ENCODE results near the gene AGAP5.
"Not testable (repeated sequence)": the region's sequence is repeated elsewhere in the genome, so short reads cannot be mapped to it uniquely, and the experiment has no call there.

AGAP5 gene

DNA sequence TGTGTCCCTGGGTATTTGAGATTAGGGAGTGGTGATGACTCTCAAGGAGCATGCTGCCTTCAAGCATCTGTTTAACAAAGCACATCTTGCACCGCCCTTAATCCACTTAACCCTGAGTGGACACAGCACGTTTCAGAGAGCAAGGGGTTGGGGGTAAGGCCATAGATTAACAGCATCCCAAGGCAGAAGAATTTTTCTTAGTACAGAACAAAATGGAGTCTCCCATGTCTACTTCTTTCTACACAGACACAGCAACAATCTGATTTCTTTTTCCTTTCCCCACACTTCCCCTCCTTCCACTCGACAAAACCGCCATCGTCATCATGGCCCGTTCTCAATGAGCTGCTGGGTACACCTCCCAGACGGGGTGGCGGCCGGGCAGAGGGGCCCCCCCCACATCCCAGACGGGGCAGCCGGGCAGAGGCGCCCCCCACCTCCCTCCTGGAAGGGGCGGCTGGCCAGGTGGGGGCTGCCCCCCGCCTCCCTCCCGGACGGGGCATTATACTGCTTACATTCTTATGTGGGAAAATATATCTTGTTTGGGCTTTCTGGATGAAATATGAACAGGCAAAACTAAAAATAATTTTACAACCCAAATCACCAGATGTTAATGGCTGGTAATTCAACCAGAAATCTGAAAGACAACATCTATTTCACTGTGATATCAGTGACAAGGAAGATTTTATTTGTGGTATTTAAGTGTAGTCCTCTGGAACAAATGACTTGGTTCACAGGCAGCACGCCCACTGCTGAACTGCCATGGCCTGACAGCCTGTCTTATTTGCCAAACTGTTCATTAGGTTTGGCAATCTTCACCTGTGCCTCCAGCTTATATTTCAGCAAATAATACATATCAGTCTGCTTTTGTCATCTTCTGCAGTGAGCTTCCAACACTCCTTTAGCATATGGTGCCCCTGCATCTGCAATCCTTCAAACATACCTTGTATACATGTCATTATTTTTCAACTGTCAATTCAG, 17.6 kb upstream of the AGAP5 start:
- peaks cover 3 to 29% (median 11%) of the 10 kb centered on the region in 4 experiments for H3K36me3 ChIP-seq (ENCODE audit: control insufficient read depth in 4 of 4, insufficient read depth in 4 of 4, low read length in 3 of 4)
- H3K9me3 ChIP-seq (ENCODE audit: control extremely low read depth in 1 of 5, control insufficient read depth in 4 of 5, insufficient read depth in 2 of 5, low read depth in 1 of 5, low read length in 4 of 5); H3K27me3 ChIP-seq (replicated peaks in 2 of 5; ENCODE audit: control insufficient read depth in 4 of 5, insufficient read depth in 5 of 5, low read length in 4 of 5); CTCF ChIA-PET; H3K4me3 ChIP-seq (ENCODE audit: control insufficient read depth in 1 of 7, extremely low read depth in 1 of 7, insufficient read depth in 4 of 7, low read depth in 2 of 7, low read length in 6 of 7); DNase-seq; POLR2A ChIA-PET: not testable (repeated sequence)
- peaks cover 3 to 11% (median 4%) of the 10 kb centered on the region in 4 experiments for H3K4me1 ChIP-seq (ENCODE audit: control extremely low read depth in 1 of 4, control insufficient read depth in 4 of 4, insufficient read depth in 4 of 4, low read length in 3 of 4)
- H3K27ac ChIP-seq (ENCODE audit: insufficient read depth in 1 of 2, low read depth in 1 of 2, low read length in 2 of 2, poor library complexity in 1 of 2, severe bottlenecking in 2 of 2), result peak overlapping the region in 1 of 2 experiments; percentile 2
- 98% methylated on average over 10 of the region's 17 CpGs for WGBS (ENCODE audit: insufficient coverage)

- POLR2A ChIA-PET; H3K27me3 ChIP-seq (replicated peaks in 2 of 5; ENCODE audit: control insufficient read depth in 4 of 5, insufficient read depth in 5 of 5, low read length in 4 of 5); CTCF ChIA-PET; H3K27ac ChIP-seq (ENCODE audit: insufficient read depth in 1 of 2, low read depth in 1 of 2, low read length in 2 of 2, poor library complexity in 1 of 2, severe bottlenecking in 2 of 2); H3K9me3 ChIP-seq (ENCODE audit: control extremely low read depth in 1 of 5, control insufficient read depth in 4 of 5, insufficient read depth in 2 of 5, low read depth in 1 of 5, low read length in 4 of 5); DNase-seq; H3K4me3 ChIP-seq (ENCODE audit: control insufficient read depth in 1 of 7, extremely low read depth in 1 of 7, insufficient read depth in 4 of 7, low read depth in 2 of 7, low read length in 6 of 7): not testable (repeated sequence)
- H3K4me1 ChIP-seq (ENCODE audit: control extremely low read depth in 1 of 4, control insufficient read depth in 4 of 4, insufficient read depth in 4 of 4, low read length in 3 of 4), result peaks cover 3 to 11% (median 4%) of the 10 kb centered on the region in 4 experiments
- peaks cover 3 to 21% (median 11%) of the 10 kb centered on the region in 4 experiments for H3K36me3 ChIP-seq (ENCODE audit: control insufficient read depth in 4 of 4, insufficient read depth in 4 of 4, low read length in 3 of 4)
- no CpG with 5 or more reads among the region's 3 CpGs for WGBS (ENCODE audit: insufficient coverage)
These were observed 16.6 kb upstream of the AGAP5 start for GRCh38 chr10:73714483-73714882.

- 100% methylated on average over 1 of the region's 3 CpGs for WGBS (ENCODE audit: insufficient coverage)
- H3K27me3 ChIP-seq (replicated peaks in 2 of 5; ENCODE audit: control insufficient read depth in 4 of 5, insufficient read depth in 5 of 5, low read length in 4 of 5); H3K27ac ChIP-seq (ENCODE audit: insufficient read depth in 1 of 2, low read depth in 1 of 2, low read length in 2 of 2, poor library complexity in 1 of 2, severe bottlenecking in 2 of 2); CTCF ChIA-PET; DNase-seq; H3K4me3 ChIP-seq (ENCODE audit: control insufficient read depth in 1 of 7, extremely low read depth in 1 of 7, insufficient read depth in 4 of 7, low read depth in 2 of 7, low read length in 6 of 7); H3K9me3 ChIP-seq (ENCODE audit: control extremely low read depth in 1 of 5, control insufficient read depth in 4 of 5, insufficient read depth in 2 of 5, low read depth in 1 of 5, low read length in 4 of 5); POLR2A ChIA-PET: not testable (repeated sequence)
- H3K4me1 ChIP-seq (ENCODE audit: control extremely low read depth in 1 of 4, control insufficient read depth in 4 of 4, insufficient read depth in 4 of 4, low read length in 3 of 4), result peaks cover 3 to 11% (median 4%) of the 10 kb centered on the region in 4 experiments
- peaks cover 3 to 19% (median 11%) of the 10 kb centered on the region in 4 experiments for H3K36me3 ChIP-seq (ENCODE audit: control insufficient read depth in 4 of 4, insufficient read depth in 4 of 4, low read length in 3 of 4)
These were observed 16.0 kb upstream of the AGAP5 start for GRCh38 chr10:73713912-73714311.

GRCh38 chr10:73711683-73712082, 13.8 kb upstream of the AGAP5 start:
- 100% methylated on average over 2 of the region's 5 CpGs for WGBS (ENCODE audit: insufficient coverage)
- H3K36me3 ChIP-seq (ENCODE audit: control insufficient read depth in 4 of 4, insufficient read depth in 4 of 4, low read length in 3 of 4), result peaks cover 3 to 15% (median 9%) of the 10 kb centered on the region in 4 experiments
- H3K4me3 ChIP-seq (ENCODE audit: control insufficient read depth in 1 of 7, extremely low read depth in 1 of 7, insufficient read depth in 4 of 7, low read depth in 2 of 7, low read length in 6 of 7); DNase-seq; POLR2A ChIA-PET; H3K4me1 ChIP-seq (ENCODE audit: control extremely low read depth in 1 of 4, control insufficient read depth in 4 of 4, insufficient read depth in 4 of 4, low read length in 3 of 4); H3K9me3 ChIP-seq (ENCODE audit: control extremely low read depth in 1 of 5, control insufficient read depth in 4 of 5, insufficient read depth in 2 of 5, low read depth in 1 of 5, low read length in 4 of 5); H3K27ac ChIP-seq (ENCODE audit: insufficient read depth in 1 of 2, low read depth in 1 of 2, low read length in 2 of 2, poor library complexity in 1 of 2, severe bottlenecking in 2 of 2); CTCF ChIA-PET; H3K27me3 ChIP-seq (replicated peaks in 2 of 5; ENCODE audit: control insufficient read depth in 4 of 5, insufficient read depth in 5 of 5, low read length in 4 of 5): not testable (repeated sequence)

DNA sequence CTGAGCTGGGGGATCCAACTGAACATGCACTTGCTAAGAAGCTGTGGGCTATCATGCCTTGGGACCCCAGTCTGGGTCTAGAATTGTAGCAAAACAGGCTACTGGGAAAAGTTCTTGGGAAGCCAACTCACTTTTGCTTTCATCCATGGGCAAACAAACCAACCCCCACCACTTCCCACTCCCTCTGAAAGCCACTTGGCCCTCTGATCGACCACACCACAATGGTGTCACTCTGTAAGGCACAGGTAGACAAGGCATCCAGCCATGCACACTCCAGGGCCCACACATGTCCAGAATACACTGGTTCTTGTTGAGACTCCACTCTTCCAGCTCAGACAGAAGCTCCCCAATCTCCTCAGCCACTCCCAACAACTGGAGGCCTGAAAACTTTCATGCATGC, 10.2 kb upstream of the AGAP5 start:
- POLR2A ChIA-PET, CTCF ChIA-PET, DNase-seq: not testable (repeated sequence)

GRCh38 chr10:73707628-73708027, 9.7 kb upstream of the AGAP5 start:
- H3K27me3 ChIP-seq (replicated peaks in 2 of 5; ENCODE audit: control insufficient read depth in 4 of 5, insufficient read depth in 5 of 5, low read length in 4 of 5); H3K4me1 ChIP-seq (ENCODE audit: control extremely low read depth in 1 of 4, control insufficient read depth in 4 of 4, insufficient read depth in 4 of 4, low read length in 3 of 4); DNase-seq; H3K27ac ChIP-seq (ENCODE audit: insufficient read depth in 1 of 2, low read depth in 1 of 2, low read length in 2 of 2, poor library complexity in 1 of 2, severe bottlenecking in 2 of 2); CTCF ChIA-PET; POLR2A ChIA-PET; H3K36me3 ChIP-seq (ENCODE audit: control insufficient read depth in 4 of 4, insufficient read depth in 4 of 4, low read length in 3 of 4); H3K9me3 ChIP-seq (ENCODE audit: control extremely low read depth in 1 of 5, control insufficient read depth in 4 of 5, insufficient read depth in 2 of 5, low read depth in 1 of 5, low read length in 4 of 5); H3K4me3 ChIP-seq (ENCODE audit: control insufficient read depth in 1 of 7, extremely low read depth in 1 of 7, insufficient read depth in 4 of 7, low read depth in 2 of 7, low read length in 6 of 7): not testable (repeated sequence)

More for the DNA sequence above, 10.2 kb upstream of the AGAP5 start:
- not testable (repeated sequence) for H3K9me3 ChIP-seq (ENCODE audit: control extremely low read depth in 1 of 5, control insufficient read depth in 4 of 5, insufficient read depth in 2 of 5, low read depth in 1 of 5, low read length in 4 of 5); H3K4me1 ChIP-seq (ENCODE audit: control extremely low read depth in 1 of 4, control insufficient read depth in 4 of 4, insufficient read depth in 4 of 4, low read length in 3 of 4); H3K27ac ChIP-seq (ENCODE audit: insufficient read depth in 1 of 2, low read depth in 1 of 2, low read length in 2 of 2, poor library complexity in 1 of 2, severe bottlenecking in 2 of 2); H3K27me3 ChIP-seq (replicated peaks in 2 of 5; ENCODE audit: control insufficient read depth in 4 of 5, insufficient read depth in 5 of 5, low read length in 4 of 5); H3K4me3 ChIP-seq (ENCODE audit: control insufficient read depth in 1 of 7, extremely low read depth in 1 of 7, insufficient read depth in 4 of 7, low read depth in 2 of 7, low read length in 6 of 7); H3K36me3 ChIP-seq (ENCODE audit: control insufficient read depth in 4 of 4, insufficient read depth in 4 of 4, low read length in 3 of 4)
- WGBS (ENCODE audit: insufficient coverage), result no CpG with 5 or more reads among the region's 1 CpG

- H3K36me3 ChIP-seq (ENCODE audit: control insufficient read depth in 4 of 4, insufficient read depth in 4 of 4, low read length in 3 of 4); POLR2A ChIA-PET; H3K4me3 ChIP-seq (ENCODE audit: control insufficient read depth in 1 of 7, extremely low read depth in 1 of 7, insufficient read depth in 4 of 7, low read depth in 2 of 7, low read length in 6 of 7); CTCF ChIA-PET; H3K4me1 ChIP-seq (ENCODE audit: control extremely low read depth in 1 of 4, control insufficient read depth in 4 of 4, insufficient read depth in 4 of 4, low read length in 3 of 4); H3K9me3 ChIP-seq (ENCODE audit: control extremely low read depth in 1 of 5, control insufficient read depth in 4 of 5, insufficient read depth in 2 of 5, low read depth in 1 of 5, low read length in 4 of 5); H3K27ac ChIP-seq (ENCODE audit: insufficient read depth in 1 of 2, low read depth in 1 of 2, low read length in 2 of 2, poor library complexity in 1 of 2, severe bottlenecking in 2 of 2); H3K27me3 ChIP-seq (replicated peaks in 2 of 5; ENCODE audit: control insufficient read depth in 4 of 5, insufficient read depth in 5 of 5, low read length in 4 of 5); DNase-seq: not testable (repeated sequence)
- no CpG with 5 or more reads among the region's 2 CpGs for WGBS (ENCODE audit: insufficient coverage)
These were observed 8.6 kb upstream of the AGAP5 start for GRCh38 chr10:73706488-73706887.
